Measurements from ENCODE around the gene LIAS. TPM values are rescaled to one million over a fixed set of nuclear protein-coding genes. Genes with fewer than 3 reads are reported as not detected.

Gene LIAS
- 10.0 to 13.3 TPM (median 11.0 TPM) in 5 replicates for total RNA-seq (2022; extraction: Qiagen RNA extraction)

GRCh38 chr4:39458505-39459300 is at the start of gene LIAS, which contains the start of gene RPL9:
LIAS (plus strand) TSS chr4:39459056; CDS start chr4:39459118, 62 bp downstream.
RPL9 (minus strand) TSS chr4:39458922; CDS start chr4:39458439, 483 bp downstream.

GRCh38 chr4:39527296-39528060 is 68.6 kb downstream of the LIAS start, which contains the start of gene UGDH:
UGDH (minus strand) TSS chr4:39527439; CDS start chr4:39521512, 5,927 bp downstream.

Other genes starting within 250 kb of the LIAS start
- gene RFC1, start 92.7 kb upstream of the LIAS start, total RNA-seq (2022; extraction: Qiagen RNA extraction): 16.3 to 26.6 TPM (median 18.4 TPM) in 5 replicates
- gene KLB, start 52.1 kb upstream of the LIAS start, total RNA-seq (2022; extraction: Qiagen RNA extraction): 0.07 to 0.11 TPM (median 0.08 TPM) in 5 replicates
- 816 to 1,627 TPM (median 858 TPM) in 5 replicates for gene RPL9, start 134 bp upstream of the LIAS start, total RNA-seq (2022; extraction: Qiagen RNA extraction)
- 230 to 378 TPM (median 256 TPM) in 5 replicates for gene UGDH, start 68.4 kb downstream of the LIAS start, total RNA-seq (2022; extraction: Qiagen RNA extraction)
- gene SMIM14, start 179.8 kb downstream of the LIAS start, total RNA-seq (2022; extraction: Qiagen RNA extraction): 13.4 to 20.6 TPM (median 19.8 TPM) in 5 replicates
- gene UBE2K, start 239.1 kb downstream of the LIAS start, total RNA-seq (2022; extraction: Qiagen RNA extraction): 59.0 to 79.4 TPM (median 75.2 TPM) in 5 replicates

Data from A549 treated with CORT108297 at 1 μM for 4 hours (cell line).